ENCODE results near the gene POLR1G. TPM values are rescaled to one million over a fixed set of nuclear protein-coding genes. Genes with fewer than 3 reads are reported as not detected.
A peak's percentile ranks its signal among the peaks of the same experiment; 100 is the strongest.

The POLR1G gene
- total and polyA plus RNA-seq, 9 of the 15 experiments (the other 6 are each of a cell fraction or from before 2014, with no cell fraction given): 3.0 to 50.1 (median 27.4) TPM

- TF ChIP-seq MNT (conservative IDR thresholded peaks at IDR 0.05) (no peak), ZNF644 (tag; IDR thresholded peaks at IDR 0.05; ENCODE audit: low read depth) (no peak), CCAR2 (IDR thresholded peaks at IDR 0.05; ENCODE audit: low read depth, low read length) (no peak), KLF16 (IDR thresholded peaks at IDR 0.05) (no peak), ZKSCAN3 (CRISPR knock-in tag; IDR thresholded peaks at IDR 0.05) (no peak), ZNF431 (CRISPR knock-in tag; IDR thresholded peaks at IDR 0.05) (no peak), CREBBP (IDR thresholded peaks at IDR 0.05; ENCODE audit: low read depth, low read length) (no peak)
Measured at GRCh38 chr19:45421947-45422498, 15.6 kb downstream of the POLR1G start (continued).

- Histone ChIP-seq H3K9me1 (ENCODE audit: control insufficient read depth, insufficient read depth, low read length) (no peaks in the 10 kb centered on the region), H3K4me3 (peak overlapping the region; percentile 54), H3K9me3 (replicated peaks; ENCODE audit: control insufficient read depth, insufficient read depth, low read depth, low read length) (no peaks in the 10 kb centered on the region), H3K4me1 (replicated peaks in 1 of 2; ENCODE audit: control insufficient read depth in 2 of 2, insufficient read depth in 2 of 2, low read length in 2 of 2) (peaks cover 22 to 56% of the 10 kb centered on the region in 2 experiments; a peak in 4 of 5 replicates), H3K9ac (ENCODE audit: insufficient read depth in 1 of 2, low read depth in 2 of 2, low read length in 2 of 2) (peak overlapping the region; percentile 93 to 96), H3K27ac (ENCODE audit: extremely low read depth, low read depth, low read length) (peak overlapping the region; percentile 99), H3K79me2 (ENCODE audit: control insufficient read depth, insufficient read depth, low read length) (peaks cover 21% of the 10 kb centered on the region), H3K27me3 (ENCODE audit: control insufficient read depth in 2 of 2, insufficient read depth in 2 of 2, low read length in 2 of 2) (no peaks in the 10 kb centered on the region), H4K20me1 (replicated peaks; ENCODE audit: control insufficient read depth, insufficient read depth, low read length) (no peaks in the 10 kb centered on the region), H3K36me3 (ENCODE audit: control insufficient read depth, insufficient read depth, low read length) (peaks cover 33% of the 10 kb centered on the region; the same call in 2 of the 3 replicates), H2AFZ (ENCODE audit: low read depth, low read length) (peak overlapping the region; percentile 72), H3K4me2 (ENCODE audit: insufficient read depth, low read length) (peak overlapping the region; percentile 91)
- TSS peak; percentile 74 for BruUV-seq (replicated peaks)
- no peak for DNase-seq (ENCODE audit: extremely low read depth in 1 of 4, low spot score in 3 of 4)
- POLR2A ChIA-PET: interaction anchor here (0.6 to 2.6 kb wide), 6 partner anchors 15 to 44 kb away, joined by 3 to 8 read pairs (median 3); partner anchors contain the start of genes FOSB and PPP1R13L
- no peak for FAIRE-seq
- CTCF ChIA-PET (ENCODE audit: low intra/inter-chr PET ratio): no interaction called here
- in situ Hi-C loops (cut with MboI) (no loop called here), intact Hi-C loops (cut with micrococcal nuclease) (no loop called here)
- 6% methylated on average over 20 of the region's 20 CpGs for WGBS (ENCODE audit: insufficient coverage, low coverage, missing lambda C conversion rate)
- TF ChIP-seq KLF16 (IDR thresholded peaks at IDR 0.05) (no peak), JUN (IDR thresholded peaks at IDR 0.05; ENCODE audit: borderline replicate concordance, low read depth, low read length) (0 out of 2 replicates have a peak, but pooled peaks have one; percentile 11), JUN (CRISPR knock-in tag; IDR thresholded peaks at IDR 0.05; ENCODE audit: borderline replicate concordance) (no peak), MIER1 (IDR thresholded peaks at IDR 0.05; ENCODE audit: low read depth) (no peak), USF1 (CRISPR knock-in tag; IDR thresholded peaks at IDR 0.05) (0 out of 2 replicates have a peak, but pooled peaks have one; percentile 16), TEAD1 (CRISPR knock-in tag; IDR thresholded peaks at IDR 0.05) (peak in 1 of 2 experiments; percentile 23; a peak in 1 of 4 replicates), ZNF511 (CRISPR knock-in tag; IDR thresholded peaks at IDR 0.05) (0 out of 2 replicates have a peak, but pooled peaks have one; percentile 21), MBD1 (CRISPR knock-in tag; IDR thresholded peaks at IDR 0.05) (0 out of 2 replicates have a peak, but pooled peaks have one; percentile 12), RAD21 (CRISPR knock-in tag; conservative IDR thresholded peaks at IDR 0.05 in 1 of 2, IDR thresholded peaks at IDR 0.05 in 1 of 2) (no peak)
- no peak for ATAC-seq
Measured at GRCh38 chr19:45423033-45423588, 16.7 kb downstream of the POLR1G start.

Data from K562 (cell line).